Measurements from ENCODE around the gene ZNF423.

DNA sequence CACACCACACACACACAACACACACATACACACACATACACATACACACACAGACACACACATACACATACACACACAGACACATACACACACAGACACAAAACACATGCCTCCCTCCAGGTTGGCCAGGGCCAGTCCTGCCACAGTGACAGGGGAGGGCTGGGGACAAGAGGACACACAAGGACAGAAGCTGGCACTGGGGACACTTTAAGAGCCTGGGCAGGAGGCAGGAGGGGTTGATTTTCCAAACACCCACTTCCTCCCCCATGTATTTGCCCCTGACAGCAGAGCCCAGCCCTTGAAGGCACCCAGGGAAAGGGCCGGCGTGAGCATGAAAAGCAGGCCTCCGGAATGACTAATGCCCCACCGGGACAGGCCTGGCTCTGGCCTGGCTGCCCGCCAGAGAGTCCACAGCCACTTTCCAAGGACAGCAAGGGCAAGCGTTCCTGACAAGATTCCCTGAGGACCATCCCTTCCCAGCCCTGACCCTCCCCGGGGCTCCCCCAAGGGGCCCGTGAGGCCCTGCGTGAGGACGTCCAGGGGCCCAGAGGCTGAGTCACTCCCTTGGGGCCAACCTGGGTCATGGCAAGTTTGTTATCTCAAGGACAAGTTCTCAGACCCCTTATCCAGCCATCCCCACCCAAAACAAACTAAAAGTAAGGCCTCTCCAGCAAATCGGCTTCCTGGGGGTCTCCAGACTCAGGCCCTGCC is 235.6 kb downstream of the ZNF423 start:
- TF ChIP-seq, protein P1, sequence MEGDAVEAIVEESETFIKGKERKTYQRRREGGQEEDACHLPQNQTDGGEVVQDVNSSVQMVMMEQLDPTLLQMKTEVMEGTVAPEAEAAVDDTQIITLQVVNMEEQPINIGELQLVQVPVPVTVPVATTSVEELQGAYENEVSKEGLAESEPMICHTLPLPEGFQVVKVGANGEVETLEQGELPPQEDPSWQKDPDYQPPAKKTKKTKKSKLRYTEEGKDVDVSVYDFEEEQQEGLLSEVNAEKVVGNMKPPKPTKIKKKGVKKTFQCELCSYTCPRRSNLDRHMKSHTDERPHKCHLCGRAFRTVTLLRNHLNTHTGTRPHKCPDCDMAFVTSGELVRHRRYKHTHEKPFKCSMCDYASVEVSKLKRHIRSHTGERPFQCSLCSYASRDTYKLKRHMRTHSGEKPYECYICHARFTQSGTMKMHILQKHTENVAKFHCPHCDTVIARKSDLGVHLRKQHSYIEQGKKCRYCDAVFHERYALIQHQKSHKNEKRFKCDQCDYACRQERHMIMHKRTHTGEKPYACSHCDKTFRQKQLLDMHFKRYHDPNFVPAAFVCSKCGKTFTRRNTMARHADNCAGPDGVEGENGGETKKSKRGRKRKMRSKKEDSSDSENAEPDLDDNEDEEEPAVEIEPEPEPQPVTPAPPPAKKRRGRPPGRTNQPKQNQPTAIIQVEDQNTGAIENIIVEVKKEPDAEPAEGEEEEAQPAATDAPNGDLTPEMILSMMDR (IDR thresholded peaks at IDR 0.05; ENCODE audit: poor library complexity, severe bottlenecking) = no peak
- TF ChIP-seq TAF1 (IDR thresholded peaks at IDR 0.05; ENCODE audit: low read depth) (no peak), POLR2AphosphoS5 (IDR thresholded peaks at IDR 0.05) (no peak), RAD21 (conservative IDR thresholded peaks at IDR 0.05) (no peak), EZH2 (IDR thresholded peaks at IDR 0.05; ENCODE audit: borderline replicate concordance, insufficient read depth, low read length, poor library complexity, severe bottlenecking) (no peak), EP300 (conservative IDR thresholded peaks at IDR 0.05; ENCODE audit: poor library complexity, severe bottlenecking) (no peak), MXI1 (conservative IDR thresholded peaks at IDR 0.05; ENCODE audit: poor library complexity, severe bottlenecking) (no peak), SMC3 (conservative IDR thresholded peaks at IDR 0.05; ENCODE audit: poor library complexity) (no peak)
- TF ChIP-seq, protein P2, sequence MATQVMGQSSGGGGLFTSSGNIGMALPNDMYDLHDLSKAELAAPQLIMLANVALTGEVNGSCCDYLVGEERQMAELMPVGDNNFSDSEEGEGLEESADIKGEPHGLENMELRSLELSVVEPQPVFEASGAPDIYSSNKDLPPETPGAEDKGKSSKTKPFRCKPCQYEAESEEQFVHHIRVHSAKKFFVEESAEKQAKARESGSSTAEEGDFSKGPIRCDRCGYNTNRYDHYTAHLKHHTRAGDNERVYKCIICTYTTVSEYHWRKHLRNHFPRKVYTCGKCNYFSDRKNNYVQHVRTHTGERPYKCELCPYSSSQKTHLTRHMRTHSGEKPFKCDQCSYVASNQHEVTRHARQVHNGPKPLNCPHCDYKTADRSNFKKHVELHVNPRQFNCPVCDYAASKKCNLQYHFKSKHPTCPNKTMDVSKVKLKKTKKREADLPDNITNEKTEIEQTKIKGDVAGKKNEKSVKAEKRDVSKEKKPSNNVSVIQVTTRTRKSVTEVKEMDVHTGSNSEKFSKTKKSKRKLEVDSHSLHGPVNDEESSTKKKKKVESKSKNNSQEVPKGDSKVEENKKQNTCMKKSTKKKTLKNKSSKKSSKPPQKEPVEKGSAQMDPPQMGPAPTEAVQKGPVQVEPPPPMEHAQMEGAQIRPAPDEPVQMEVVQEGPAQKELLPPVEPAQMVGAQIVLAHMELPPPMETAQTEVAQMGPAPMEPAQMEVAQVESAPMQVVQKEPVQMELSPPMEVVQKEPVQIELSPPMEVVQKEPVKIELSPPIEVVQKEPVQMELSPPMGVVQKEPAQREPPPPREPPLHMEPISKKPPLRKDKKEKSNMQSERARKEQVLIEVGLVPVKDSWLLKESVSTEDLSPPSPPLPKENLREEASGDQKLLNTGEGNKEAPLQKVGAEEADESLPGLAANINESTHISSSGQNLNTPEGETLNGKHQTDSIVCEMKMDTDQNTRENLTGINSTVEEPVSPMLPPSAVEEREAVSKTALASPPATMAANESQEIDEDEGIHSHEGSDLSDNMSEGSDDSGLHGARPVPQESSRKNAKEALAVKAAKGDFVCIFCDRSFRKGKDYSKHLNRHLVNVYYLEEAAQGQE (IDR thresholded peaks at IDR 0.05; ENCODE audit: borderline replicate concordance) = no peak
